Fibroblast of lung (primary cell): ENCODE results near the gene CACNG8. TPM values are rescaled to one million over a fixed set of nuclear protein-coding genes. Genes with fewer than 3 reads are reported as not detected.

Experiments used
- DNase-seq, 2 donors: peaks; one replicate each; pipeline versions ENCODE4 v3.0.0 to v3.0.0-alpha.2; 2010; ENCODE audit warnings: low read depth in 2 of 2
- H2AFZ ChIP-seq: 2 replicates; pipeline ENCODE4 v1.5.1; 2012; ENCODE audit warnings: low read length, control low read depth, inconsistent platforms
- H3K27ac ChIP-seq: 2 replicates; pipeline ENCODE4 v1.5.1; 2011; ENCODE audit warnings: low read length, control low read depth; ENCODE audit not compliant: insufficient read depth
- H3K27me3 ChIP-seq: 2 replicates; pipeline ENCODE4 v1.5.1; 2011; ENCODE audit warnings: mild to moderate bottlenecking, low read length; ENCODE audit not compliant: control insufficient read depth, insufficient read depth
- H3K36me3 ChIP-seq: 2 replicates; pipeline ENCODE4 v1.5.1; 2011; ENCODE audit warnings: low read length; ENCODE audit not compliant: control insufficient read depth, insufficient read depth
- H3K4me1 ChIP-seq: 2 replicates; pipeline ENCODE4 v1.5.1; 2011; ENCODE audit warnings: low read length; ENCODE audit not compliant: control insufficient read depth, insufficient read depth; ENCODE audit errors: extremely low read depth
- H3K4me2 ChIP-seq: 2 replicates; pipeline ENCODE4 v1.5.1; 2011; ENCODE audit warnings: low read length, control low read depth; ENCODE audit not compliant: insufficient read depth; ENCODE audit errors: extremely low read depth
- H3K4me3 ChIP-seq, 4 experiments: fragments of 200-600 bp in 1 of 4; sonication (generic) in 1 of 4; replicated peaks in 1 of 4; 2 replicates each; pipeline ENCODE4 v1.5.1; 2011 to 2016; ENCODE audit warnings: low read length in 4 of 4, low read depth in 3 of 4, mild to moderate bottlenecking in 3 of 4, control low read depth in 2 of 4, inconsistent platforms in 1 of 4, mixed read lengths in 1 of 4; ENCODE audit not compliant: insufficient read depth in 1 of 4; ENCODE audit errors: control extremely low read depth in 1 of 4
- H3K79me2 ChIP-seq: 2 replicates; pipeline ENCODE4 v1.5.1; 2012; ENCODE audit warnings: mild to moderate bottlenecking, low read length, inconsistent platforms; ENCODE audit not compliant: control insufficient read depth, insufficient read depth
- H3K9ac ChIP-seq: 2 replicates; pipeline ENCODE4 v1.5.1; 2011; ENCODE audit warnings: mild to moderate bottlenecking, low read length, control low read depth; ENCODE audit not compliant: insufficient read depth
- H3K9me3 ChIP-seq: 2 replicates; pipeline ENCODE4 v1.5.1; 2012; ENCODE audit warnings: low read depth, low read length; ENCODE audit not compliant: control insufficient read depth, insufficient read depth
- H4K20me1 ChIP-seq: 2 replicates; pipeline ENCODE4 v1.5.1; 2011; ENCODE audit warnings: low read length; ENCODE audit not compliant: control insufficient read depth, insufficient read depth; ENCODE audit errors: extremely low read depth
- CTCF ChIP-seq, 2 donors: IDR thresholded peaks in 1 of 2; conservative IDR thresholded peaks in 1 of 2; 1 replicate in 1 of 2; 2 replicates in 1 of 2; pipeline ENCODE4 v1.5.1; 2011 to 2012; ENCODE audit warnings: low read length in 2 of 2, control low read depth in 1 of 2, inconsistent platforms in 1 of 2, low read depth in 1 of 2, mild to moderate bottlenecking in 1 of 2
- EZH2 ChIP-seq: IDR thresholded peaks from 2 replicates; pipeline ENCODE4 v1.5.1; 2012; ENCODE audit warnings: low read length, control low read depth, mild to moderate bottlenecking; ENCODE audit errors: missing control alignments
- polyA plus RNA-seq, 2 donors: library from polyadenylated mRNA; depleted of rRNA in 1 of 2; stranded (reverse) in 1 of 2; unstranded in 1 of 2; fragments of >200 nt; gene quantifications; 2 replicates each; pipeline ENCODE4 v1.2.1, GENCODE V29; 2011 to 2012; ENCODE audit warnings: missing spikeins in 1 of 2
- total RNA-seq: library from RNA; depleted of rRNA; stranded (reverse); fragments of >200 nt; gene quantifications from 2 replicates; pipeline ENCODE4 v1.2.1, GENCODE V29; 2014

CACNG8 gene
- total and polyA plus RNA-seq, 2 donors (not counting 1 experiment from before 2014, with no cell fraction given) = under 0.01 to 0.01 TPM

GRCh38 chr19:53998223-53998622 lies 35.5 kb downstream of the CACNG8 start:
- H3K27ac ChIP-seq = no peak overlapping the region
- H3K9me3 ChIP-seq = no peaks in the 10 kb centered on the region
- peaks cover 9% of the 10 kb centered on the region for H3K27me3 ChIP-seq
- H3K36me3 ChIP-seq = no peaks in the 10 kb centered on the region
- H2AFZ ChIP-seq = no peak overlapping the region
- H3K9ac ChIP-seq = no peak overlapping the region
- no peak for TF ChIP-seq EZH2
- TF ChIP-seq CTCF (conservative IDR thresholded peaks at IDR 0.05 in 1 of 2, IDR thresholded peaks at IDR 0.05 in 1 of 2; ENCODE audit: low read depth in 1 of 2, low read length in 2 of 2) = no peak
- no peak overlapping the region for H3K4me2 ChIP-seq
- no peaks in the 10 kb centered on the region for H3K4me1 ChIP-seq
- no peak overlapping the region for H3K4me3 ChIP-seq
- DNase-seq = no peak
- H4K20me1 ChIP-seq = no peaks in the 10 kb centered on the region
- H3K79me2 ChIP-seq = no peaks in the 10 kb centered on the region

- no peak overlapping the region for H3K4me2 ChIP-seq
- H3K9me3 ChIP-seq = no peaks in the 10 kb centered on the region
- no peak overlapping the region for H3K9ac ChIP-seq
- H3K36me3 ChIP-seq = no peaks in the 10 kb centered on the region
- DNase-seq = no peak
- no peak overlapping the region for H3K27ac ChIP-seq
- H4K20me1 ChIP-seq = no peaks in the 10 kb centered on the region
- H3K27me3 ChIP-seq = peaks cover 2% of the 10 kb centered on the region
- no peaks in the 10 kb centered on the region for H3K4me1 ChIP-seq
- no peak overlapping the region for H2AFZ ChIP-seq
- H3K4me3 ChIP-seq = no peak overlapping the region
- no peaks in the 10 kb centered on the region for H3K79me2 ChIP-seq
- TF ChIP-seq EZH2 (no peak), CTCF (conservative IDR thresholded peaks at IDR 0.05 in 1 of 2, IDR thresholded peaks at IDR 0.05 in 1 of 2; ENCODE audit: low read depth in 1 of 2, low read length in 2 of 2) (no peak)
These were observed 37.0 kb downstream of the CACNG8 start for GRCh38 chr19:53999694-54000093.

- no peak for DNase-seq
- no peaks in the 10 kb centered on the region for H3K9me3 ChIP-seq
- H3K27ac ChIP-seq = no peak overlapping the region
- TF ChIP-seq CTCF (conservative IDR thresholded peaks at IDR 0.05 in 1 of 2, IDR thresholded peaks at IDR 0.05 in 1 of 2; ENCODE audit: low read depth in 1 of 2, low read length in 2 of 2) (no peak), EZH2 (no peak)
- peaks cover 2% of the 10 kb centered on the region for H3K27me3 ChIP-seq
- H3K4me1 ChIP-seq = no peaks in the 10 kb centered on the region
- H3K9ac ChIP-seq = no peak overlapping the region
- H3K4me2 ChIP-seq = no peak overlapping the region
- H3K4me3 ChIP-seq = no peak overlapping the region
- H2AFZ ChIP-seq = no peak overlapping the region
- H3K79me2 ChIP-seq = no peaks in the 10 kb centered on the region
- no peaks in the 10 kb centered on the region for H3K36me3 ChIP-seq
- H4K20me1 ChIP-seq = no peaks in the 10 kb centered on the region
These were observed 38.8 kb downstream of the CACNG8 start for GRCh38 chr19:54001496-54001895.
